Activated B cell treated with CpG ODN at 0.5 μM for 24 hours (primary cell): ENCODE data around the gene KRTAP13-4. TPM values are rescaled to one million over a fixed set of nuclear protein-coding genes. Genes with fewer than 3 reads are reported as not detected.

Source experiments
- ATAC-seq: fragments of 200-7000 bp; cut with Tn5 transposase; one replicate; pipeline ENCODE4 v1.10.0; 2021; ENCODE audit warnings: low read depth, mild to moderate bottlenecking, moderate library complexity
- CTCF ChIA-PET: fragments of 350-600 bp; sonication (Branson Sonifier 250); formaldehyde crosslinking; loops from one replicate; lab custom pipeline; 2021; ENCODE audit warnings: antibody characterized with exemption; lab: Charles Lee
- POLR2A ChIA-PET: fragments of 350-600 bp; sonication (Branson Sonifier 250); formaldehyde crosslinking; loops from one replicate; lab custom pipeline; 2021; ENCODE audit warnings: antibody characterized with exemption; lab: Charles Lee
- DNase-seq: peaks from one replicate; pipeline ENCODE4 v3.0.0; 2022
- H3K27ac Mint-ChIP-seq: one replicate; pipeline ENCODE4 v1.8.0; 2020; ENCODE audit warnings: mixed read lengths
- H3K27me3 Mint-ChIP-seq: one replicate; pipeline ENCODE4 v1.8.0; 2021; ENCODE audit warnings: mixed read lengths
- H3K36me3 Mint-ChIP-seq: one replicate; pipeline ENCODE4 v1.8.0; 2021; ENCODE audit warnings: low read depth, mixed read lengths
- H3K4me1 Mint-ChIP-seq: one replicate; pipeline ENCODE4 v1.8.0; 2021; ENCODE audit warnings: mixed read lengths
- H3K4me3 Mint-ChIP-seq: one replicate; pipeline ENCODE4 v1.8.0; 2020; ENCODE audit warnings: mild to moderate bottlenecking, mixed read lengths
- H3K9me3 Mint-ChIP-seq: one replicate; pipeline ENCODE4 v1.8.0; 2020; ENCODE audit warnings: mixed read lengths
- CTCF ChIP-seq: fragments of 200-600 bp; IDR thresholded peaks from one replicate; pipeline ENCODE4 v1.8.0; 2022; ENCODE audit warnings: antibody characterized with exemption, mild to moderate bottlenecking
- intact Hi-C: fragments of 100-400 bp; cut with micrococcal nuclease; formaldehyde crosslinking; loops from one replicate; pipeline ENCODE4 v1.15.1; 2024
- total RNA-seq: library from RNA; stranded (reverse); gene quantifications from 2 replicates; pipeline ENCODE4 v1.2.3, GENCODE V29; 2022

The KRTAP13-4 gene
- total RNA-seq, 1 donor from 2014 or later = not detected

GRCh38 chr21:30415993-30416392 lies 14.0 kb upstream of the KRTAP13-4 start:
- TF ChIP-seq CTCF = no peak
- intact Hi-C loops = no loop called here
- CTCF ChIA-PET = no interaction called here
- Mint-ChIP-seq H3K27ac (no peak overlapping the region), H3K36me3 (no peaks in the 10 kb centered on the region), H3K27me3 (no peaks in the 10 kb centered on the region), H3K4me3 (no peak overlapping the region), H3K9me3 (peaks cover 17% of the 10 kb centered on the region), H3K4me1 (no peaks in the 10 kb centered on the region)
- POLR2A ChIA-PET = no interaction called here
- DNase-seq (no peak), ATAC-seq (no peak)

- H3K4me3 Mint-ChIP-seq = no peak within 1 kb of the TSS
- intact Hi-C loops = no loop called here
- ATAC-seq (no peak), DNase-seq (no peak)
- no peaks in the 10 kb centered on the region for H3K36me3 Mint-ChIP-seq
- no peak within 1 kb of the TSS for H3K27ac Mint-ChIP-seq
- POLR2A ChIA-PET = no interaction called here
- CTCF ChIA-PET = no interaction called here
- peaks cover 4% of the 10 kb centered on the region for H3K9me3 Mint-ChIP-seq
- no peaks in the 10 kb centered on the region for H3K27me3 Mint-ChIP-seq
- no peaks in the 10 kb centered on the region for H3K4me1 Mint-ChIP-seq
- no peak for TF ChIP-seq CTCF
Observed at GRCh38 chr21:30425826-30426225, 4.2 kb upstream of the KRTAP13-4 start, which contains the start of gene KRTAP13-3. Gene KRTAP13-3, minus strand, starts transcription at chr21:30425926. Its CDS starts 14 bp downstream, at chr21:30425912.

- Mint-ChIP-seq H3K9me3 (peaks cover 3% of the 10 kb centered on the region), H3K4me3 (no peak overlapping the region), H3K4me1 (no peaks in the 10 kb centered on the region), H3K36me3 (no peaks in the 10 kb centered on the region), H3K27me3 (no peaks in the 10 kb centered on the region), H3K27ac (no peak overlapping the region)
- DNase-seq (no peak), ATAC-seq (no peak)
- POLR2A ChIA-PET = no interaction called here
- intact Hi-C loops = no loop called here
- CTCF ChIA-PET = no interaction called here
- no peak for TF ChIP-seq CTCF
Observed at GRCh38 chr21:30426731-30427130, 3.3 kb upstream of the KRTAP13-4 start.

GRCh38 chr21:30434033-30434631 lies 4.1 kb downstream of the KRTAP13-4 start:
- H3K36me3 Mint-ChIP-seq = no peaks in the 10 kb centered on the region
- DNase-seq (no peak), ATAC-seq (no peak)
- intact Hi-C loops = no loop called here
- H3K27ac Mint-ChIP-seq = no peak overlapping the region
- CTCF ChIA-PET = no interaction called here
- no peak for TF ChIP-seq CTCF
- peaks cover 3% of the 10 kb centered on the region for H3K9me3 Mint-ChIP-seq
- H3K4me1 Mint-ChIP-seq = no peaks in the 10 kb centered on the region
- no peaks in the 10 kb centered on the region for H3K27me3 Mint-ChIP-seq
- POLR2A ChIA-PET = no interaction called here
- H3K4me3 Mint-ChIP-seq = no peak overlapping the region

- no peak for DNase-seq
- CTCF ChIA-PET = no interaction called here
- H3K4me1 Mint-ChIP-seq = no peaks in the 10 kb centered on the region
- no peaks in the 10 kb centered on the region for H3K36me3 Mint-ChIP-seq
- no peak for ATAC-seq
- TF ChIP-seq CTCF = no peak
- no peak overlapping the region for H3K4me3 Mint-ChIP-seq
- H3K9me3 Mint-ChIP-seq = peaks cover 7% of the 10 kb centered on the region
- no peak overlapping the region for H3K27ac Mint-ChIP-seq
- POLR2A ChIA-PET = no interaction called here
- no peaks in the 10 kb centered on the region for H3K27me3 Mint-ChIP-seq
- intact Hi-C loops = no loop called here
Observed at GRCh38 chr21:30437010-30437565, 7.1 kb downstream of the KRTAP13-4 start.
